Mesendoderm (in vitro differentiated cells): Measurements from ENCODE around the gene SMURF1.
A peak's percentile ranks its signal among the peaks of the same experiment; 100 is the strongest.
"Not testable (repeated sequence)": the region's sequence is repeated elsewhere in the genome, so short reads cannot be mapped to it uniquely, and the experiment has no call there.

Experiments
- DNase-seq: peaks from one replicate; pipeline ENCODE4 v3.0.0; 2013
- H2AK5ac ChIP-seq: 2 replicates; pipeline ENCODE4 v1.6.1; 2013; ENCODE audit warnings: low read length, inconsistent platforms
- H2BK120ac ChIP-seq: 2 replicates; pipeline ENCODE4 v1.6.1; 2013; ENCODE audit warnings: low read depth, mild to moderate bottlenecking, low read length, moderate library complexity, mixed read lengths
- H2BK15ac ChIP-seq: replicated peaks from 2 replicates; pipeline ENCODE4 v1.6.1; 2013; ENCODE audit warnings: low read depth, mild to moderate bottlenecking, moderate library complexity
- H2BK5ac ChIP-seq: 2 replicates; pipeline ENCODE4 v1.6.1; 2013; ENCODE audit warnings: low read length, inconsistent platforms
- H3K18ac ChIP-seq: 2 replicates; pipeline ENCODE4 v1.6.1; 2013; ENCODE audit warnings: mild to moderate bottlenecking, low read length, mixed read lengths
- H3K23ac ChIP-seq: one replicate; pipeline ENCODE4 v1.6.1; 2013; ENCODE audit warnings: low read length
- H3K27ac ChIP-seq: 2 replicates; pipeline ENCODE4 v1.5.1; 2013; ENCODE audit warnings: low read depth, mild to moderate bottlenecking, inconsistent platforms, low read length, moderate library complexity
- H3K27me3 ChIP-seq: 2 replicates; pipeline ENCODE4 v1.6.1; 2013; ENCODE audit warnings: low read length, control low read depth, mild to moderate bottlenecking, inconsistent platforms; ENCODE audit not compliant: insufficient read depth, poor library complexity
- H3K36me3 ChIP-seq: 2 replicates; pipeline ENCODE4 v1.6.1; 2013; ENCODE audit warnings: low read length, inconsistent platforms; ENCODE audit not compliant: control insufficient read depth, insufficient read depth
- H3K4ac ChIP-seq: one replicate; pipeline ENCODE4 v1.6.1; 2013; ENCODE audit warnings: low read depth, mild to moderate bottlenecking, low read length, moderate library complexity
- H3K4me1 ChIP-seq: 2 replicates; pipeline ENCODE4 v1.6.1; 2013; ENCODE audit warnings: low read depth, low read length, inconsistent platforms; ENCODE audit not compliant: control insufficient read depth
- H3K4me2 ChIP-seq: 2 replicates; pipeline ENCODE4 v1.6.1; 2013; ENCODE audit warnings: low read length
- H3K4me3 ChIP-seq: 2 replicates; pipeline ENCODE4 v1.5.1; 2013; ENCODE audit warnings: mild to moderate bottlenecking, low read length
- H3K56ac ChIP-seq: one replicate; pipeline ENCODE4 v1.6.1; 2013; ENCODE audit warnings: low read length
- H3K79me1 ChIP-seq: 2 replicates; pipeline ENCODE4 v1.6.1; 2013; ENCODE audit warnings: low read length, inconsistent platforms
- H3K79me2 ChIP-seq: 2 replicates; pipeline ENCODE4 v1.6.1; 2013; ENCODE audit warnings: mild to moderate bottlenecking, low read length; ENCODE audit not compliant: control insufficient read depth, insufficient read depth
- H3K9ac ChIP-seq: 2 replicates; pipeline ENCODE4 v1.6.1; 2013; ENCODE audit warnings: low read length, inconsistent platforms
- H4K5ac ChIP-seq: one replicate; pipeline ENCODE4 v1.6.1; 2013; ENCODE audit warnings: low read length
- H4K8ac ChIP-seq: one replicate; pipeline ENCODE4 v1.6.1; 2013; ENCODE audit warnings: low read depth, mild to moderate bottlenecking, control low read depth, low read length, moderate library complexity
- WGBS: extraction: QIAGEN DNeasy Blood & Tissue Kit; methylation state at CpG from one replicate; pipeline ENCODE4 v1.1.7; 2013; ENCODE audit warnings: low lambda C conversion rate, missing lambda C conversion rate; ENCODE audit not compliant: insufficient coverage; ENCODE audit errors: extremely low coverage; 5-methylcytosine and 5-hydroxymethylcytosine counted together

Gene SMURF1

GRCh38 chr7:99044858-99045257 lies 99.0 kb downstream of the SMURF1 start:
- not testable (repeated sequence) for DNase-seq, H3K9ac ChIP-seq, H3K36me3 ChIP-seq

GRCh38 chr7:99042957-99043356 lies 101.0 kb downstream of the SMURF1 start:
- Histone ChIP-seq H3K36me3 (peaks cover 7% of the 10 kb centered on the region), H3K23ac (no peak overlapping the region)
- WGBS = no CpG with 5 or more reads among the region's 5 CpGs

More at GRCh38 chr7:99044858-99045257, 99.0 kb downstream of the SMURF1 start:
- not testable (repeated sequence) for H2BK5ac ChIP-seq, H3K23ac ChIP-seq, H3K79me2 ChIP-seq, H3K56ac ChIP-seq, H3K4me2 ChIP-seq, H2BK120ac ChIP-seq, H3K4me1 ChIP-seq, H2AK5ac ChIP-seq, H3K27me3 ChIP-seq, H3K27ac ChIP-seq, H3K4me3 ChIP-seq, H4K8ac ChIP-seq, H3K4ac ChIP-seq, H2BK15ac ChIP-seq, H3K18ac ChIP-seq, H4K5ac ChIP-seq, H3K79me1 ChIP-seq
- WGBS = no CpG with 5 or more reads among the region's 3 CpGs

GRCh38 chr7:99041526-99041925 lies 102.4 kb downstream of the SMURF1 start:
- no peak overlapping the region for H4K5ac ChIP-seq
- H3K79me1 ChIP-seq = no peaks in the 10 kb centered on the region
- no peaks in the 10 kb centered on the region for H3K27me3 ChIP-seq
- H3K79me2 ChIP-seq = no peaks in the 10 kb centered on the region
- WGBS = no CpG with 5 or more reads among the region's 11 CpGs
- H3K36me3 ChIP-seq = peaks cover 12% of the 10 kb centered on the region
- H3K18ac ChIP-seq = no peak overlapping the region
- DNase-seq = no peak
- H2BK15ac ChIP-seq = no peak overlapping the region
- no peak overlapping the region for H3K4ac ChIP-seq
- no peak overlapping the region for H4K8ac ChIP-seq
- H3K4me2 ChIP-seq = no peak overlapping the region
- no peak overlapping the region for H3K9ac ChIP-seq
- no peak overlapping the region for H3K27ac ChIP-seq
- no peak overlapping the region for H2AK5ac ChIP-seq
- no peak overlapping the region for H3K23ac ChIP-seq
- no peaks in the 10 kb centered on the region for H3K4me1 ChIP-seq
- no peak overlapping the region for H3K56ac ChIP-seq
- H2BK5ac ChIP-seq = no peak overlapping the region
- no peak overlapping the region for H3K4me3 ChIP-seq
- no peak overlapping the region for H2BK120ac ChIP-seq

More at GRCh38 chr7:99042957-99043356, 101.0 kb downstream of the SMURF1 start:
- H3K56ac ChIP-seq = no peak overlapping the region
- no peaks in the 10 kb centered on the region for H3K79me2 ChIP-seq
- no peak overlapping the region for H2BK5ac ChIP-seq
- DNase-seq = no peak
- H3K9ac ChIP-seq = no peak overlapping the region
- no peak overlapping the region for H2AK5ac ChIP-seq
- no peaks in the 10 kb centered on the region for H3K27me3 ChIP-seq
- no peak overlapping the region for H4K8ac ChIP-seq
- H3K4me1 ChIP-seq = no peaks in the 10 kb centered on the region
- no peak overlapping the region for H3K18ac ChIP-seq
- no peak overlapping the region for H4K5ac ChIP-seq
- H2BK15ac ChIP-seq = no peak overlapping the region
- H3K4me3 ChIP-seq = no peak overlapping the region
- no peak overlapping the region for H3K4ac ChIP-seq
- H3K27ac ChIP-seq = no peak overlapping the region
- H3K79me1 ChIP-seq = no peaks in the 10 kb centered on the region
- no peak overlapping the region for H3K4me2 ChIP-seq
- no peak overlapping the region for H2BK120ac ChIP-seq

GRCh38 chr7:99040104-99040958 lies 103.6 kb downstream of the SMURF1 start:
- Histone ChIP-seq H2BK120ac (no peak overlapping the region), H3K27ac (no peak overlapping the region), H3K23ac (no peak overlapping the region), H3K9ac (no peak overlapping the region), H3K18ac (no peak overlapping the region), H4K8ac (no peak overlapping the region), H3K4ac (no peak overlapping the region), H3K4me3 (no peak overlapping the region), H3K27me3 (no peaks in the 10 kb centered on the region), H3K79me1 (no peaks in the 10 kb centered on the region), H2BK5ac (no peak overlapping the region), H3K56ac (peak overlapping the region; percentile 68), H3K36me3 (peaks cover 15% of the 10 kb centered on the region), H2AK5ac (no peak overlapping the region), H3K79me2 (no peaks in the 10 kb centered on the region), H3K4me2 (no peak overlapping the region), H4K5ac (no peak overlapping the region), H2BK15ac (no peak overlapping the region), H3K4me1 (no peaks in the 10 kb centered on the region)
- WGBS = no CpG with 5 or more reads among the region's 31 CpGs
- DNase-seq = peak; percentile 92

- H3K18ac ChIP-seq = no peak overlapping the region
- no peak overlapping the region for H2BK15ac ChIP-seq
- no peaks in the 10 kb centered on the region for H3K4me1 ChIP-seq
- no peaks in the 10 kb centered on the region for H3K79me1 ChIP-seq
- peaks cover 21% of the 10 kb centered on the region for H3K36me3 ChIP-seq
- H2AK5ac ChIP-seq = no peak overlapping the region
- H3K79me2 ChIP-seq = no peaks in the 10 kb centered on the region
- H3K9ac ChIP-seq = no peak overlapping the region
- no peak overlapping the region for H3K4me2 ChIP-seq
- H4K5ac ChIP-seq = no peak overlapping the region
- no peak overlapping the region for H2BK120ac ChIP-seq
- no peak overlapping the region for H3K4ac ChIP-seq
- H3K23ac ChIP-seq = no peak overlapping the region
- H3K56ac ChIP-seq = no peak overlapping the region
- no peak overlapping the region for H2BK5ac ChIP-seq
- WGBS = no CpG with 5 or more reads among the region's 8 CpGs
- H3K27ac ChIP-seq = no peak overlapping the region
- no peak overlapping the region for H3K4me3 ChIP-seq
- no peaks in the 10 kb centered on the region for H3K27me3 ChIP-seq
- no peak for DNase-seq
- H4K8ac ChIP-seq = no peak overlapping the region
Observed at GRCh38 chr7:99039384-99039891, 104.5 kb downstream of the SMURF1 start.
